Fibroblast of the aortic adventitia (primary cell): ENCODE data around the gene MAP3K5. TPM values are rescaled to one million over a fixed set of nuclear protein-coding genes. Genes with fewer than 3 reads are reported as not detected.

Experiments used
- DNase-seq: peaks from one replicate; pipeline ENCODE4 v3.0.0-alpha.2; 2010; ENCODE audit warnings: low read depth
- H3K4me3 ChIP-seq: 2 replicates; pipeline ENCODE4 v1.5.1; 2011; ENCODE audit warnings: low read depth, mild to moderate bottlenecking, control low read depth, low read length, moderate library complexity
- total RNA-seq: library from RNA; depleted of rRNA; stranded (reverse); fragments of >200 nt; gene quantifications from 2 replicates; pipeline ENCODE4 v1.2.3, GENCODE V29; 2012; ENCODE audit warnings: low replicate concordance
- TF ChIP-seq, protein P1 (sequence below): IDR thresholded peaks from 2 replicates; pipeline ENCODE4 v1.5.1; 2011; ENCODE audit warnings: mild to moderate bottlenecking, low read length, control low read depth, inconsistent platforms; ENCODE audit not compliant: insufficient read depth

MAP3K5 gene
- total RNA-seq, 1 donor, result 15.5 TPM

DNA sequence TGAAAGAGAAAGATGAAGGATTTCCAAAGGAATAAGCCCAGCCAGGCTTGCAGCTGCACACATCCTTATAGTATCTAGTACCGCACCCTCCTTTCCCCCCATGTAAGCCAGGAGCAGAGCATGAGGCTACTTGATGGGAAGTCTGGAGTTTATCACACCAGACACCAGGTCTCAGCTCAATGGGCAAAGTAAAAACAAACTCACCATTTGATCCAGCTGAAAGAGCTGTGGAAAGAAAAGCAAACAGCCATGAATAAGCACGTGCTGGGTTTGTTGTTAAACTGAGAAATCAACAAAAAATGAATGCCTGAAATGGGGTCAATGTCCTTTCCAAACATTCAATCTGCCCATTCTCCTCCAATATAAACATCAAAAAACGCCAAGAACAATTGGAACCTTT lies 191.5 kb downstream of the MAP3K5 start:
- TF ChIP-seq, protein P1, sequence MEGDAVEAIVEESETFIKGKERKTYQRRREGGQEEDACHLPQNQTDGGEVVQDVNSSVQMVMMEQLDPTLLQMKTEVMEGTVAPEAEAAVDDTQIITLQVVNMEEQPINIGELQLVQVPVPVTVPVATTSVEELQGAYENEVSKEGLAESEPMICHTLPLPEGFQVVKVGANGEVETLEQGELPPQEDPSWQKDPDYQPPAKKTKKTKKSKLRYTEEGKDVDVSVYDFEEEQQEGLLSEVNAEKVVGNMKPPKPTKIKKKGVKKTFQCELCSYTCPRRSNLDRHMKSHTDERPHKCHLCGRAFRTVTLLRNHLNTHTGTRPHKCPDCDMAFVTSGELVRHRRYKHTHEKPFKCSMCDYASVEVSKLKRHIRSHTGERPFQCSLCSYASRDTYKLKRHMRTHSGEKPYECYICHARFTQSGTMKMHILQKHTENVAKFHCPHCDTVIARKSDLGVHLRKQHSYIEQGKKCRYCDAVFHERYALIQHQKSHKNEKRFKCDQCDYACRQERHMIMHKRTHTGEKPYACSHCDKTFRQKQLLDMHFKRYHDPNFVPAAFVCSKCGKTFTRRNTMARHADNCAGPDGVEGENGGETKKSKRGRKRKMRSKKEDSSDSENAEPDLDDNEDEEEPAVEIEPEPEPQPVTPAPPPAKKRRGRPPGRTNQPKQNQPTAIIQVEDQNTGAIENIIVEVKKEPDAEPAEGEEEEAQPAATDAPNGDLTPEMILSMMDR, result no peak
- no peak overlapping the region for H3K4me3 ChIP-seq
- peak; percentile 47 for DNase-seq

DNA sequence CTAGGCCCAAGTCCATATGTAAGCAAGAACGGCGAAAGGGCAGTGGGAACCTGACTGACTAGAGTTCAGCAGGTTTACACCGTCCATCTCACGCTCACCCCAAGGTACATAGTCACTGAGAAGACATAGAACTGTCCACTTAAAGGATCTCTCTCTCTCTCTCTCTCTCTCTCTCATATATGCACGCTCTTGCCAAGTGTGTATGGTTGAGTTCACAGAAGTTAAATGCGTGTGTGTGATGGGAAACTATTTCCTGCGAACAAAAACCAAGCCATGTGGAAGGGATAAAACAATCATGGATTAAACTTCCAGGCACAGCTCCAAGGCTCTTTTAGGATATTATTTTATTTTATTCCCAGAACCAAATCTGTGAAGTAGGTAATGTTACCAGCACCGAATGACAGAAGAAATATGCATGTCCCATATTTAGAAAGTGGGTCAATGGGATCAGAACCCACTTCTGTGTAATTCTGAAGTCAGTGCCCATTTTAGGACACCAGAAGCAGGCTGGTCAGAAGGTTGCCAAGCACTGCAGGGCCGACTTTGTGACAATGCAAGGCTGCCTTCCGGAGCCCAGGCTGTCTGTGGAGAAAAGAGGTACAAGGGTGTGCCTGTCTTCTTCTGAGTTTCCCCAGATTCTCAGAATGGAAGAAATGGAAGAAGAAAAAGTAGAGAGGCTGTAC lies 192.8 kb downstream of the MAP3K5 start:
- DNase-seq, result peak; percentile 54
- no peak overlapping the region for H3K4me3 ChIP-seq
- TF ChIP-seq, protein P1, result no peak

DNA sequence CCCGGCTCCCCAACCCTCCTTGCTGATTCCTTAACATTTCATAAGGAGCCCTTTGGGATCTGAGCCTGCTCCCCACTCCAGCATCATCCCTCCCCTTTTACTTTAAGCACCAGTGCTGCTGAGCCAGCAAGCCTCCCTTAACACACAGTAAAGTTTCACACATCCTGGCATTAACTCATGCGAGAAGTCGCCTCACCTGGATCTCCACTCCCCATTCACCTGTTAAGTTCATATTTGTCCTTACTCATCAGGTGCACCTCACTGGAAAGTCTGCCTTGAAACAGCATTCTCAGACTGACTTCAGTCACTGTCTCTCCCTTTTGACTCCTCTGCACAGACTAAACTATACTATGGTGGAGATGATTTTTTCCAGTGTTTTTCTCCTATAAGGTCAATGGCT lies 194.2 kb downstream of the MAP3K5 start:
- no peak overlapping the region for H3K4me3 ChIP-seq
- no peak for DNase-seq
- TF ChIP-seq, protein P1, result no peak

DNA sequence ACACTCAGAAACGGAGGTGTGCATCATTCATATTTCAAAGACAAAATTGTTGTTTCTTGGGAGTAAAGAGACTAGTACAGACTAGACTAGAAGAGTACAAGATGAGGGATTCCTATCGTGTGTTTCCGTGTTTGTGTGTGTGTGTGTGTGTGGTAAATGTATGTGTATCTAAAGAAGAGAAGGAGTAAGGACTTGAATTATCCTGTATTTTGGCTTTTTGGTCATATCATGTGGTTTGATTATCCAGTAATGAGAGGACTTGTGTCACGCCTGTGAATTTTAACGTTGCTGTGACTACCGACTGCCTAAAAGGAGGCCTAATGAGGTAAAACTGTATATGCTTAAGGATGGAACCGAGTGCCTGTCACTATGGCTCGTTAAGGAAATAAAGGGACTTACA lies 197.6 kb downstream of the MAP3K5 start:
- TF ChIP-seq, protein P1, result no peak
- no peak for DNase-seq
- no peak overlapping the region for H3K4me3 ChIP-seq

DNA sequence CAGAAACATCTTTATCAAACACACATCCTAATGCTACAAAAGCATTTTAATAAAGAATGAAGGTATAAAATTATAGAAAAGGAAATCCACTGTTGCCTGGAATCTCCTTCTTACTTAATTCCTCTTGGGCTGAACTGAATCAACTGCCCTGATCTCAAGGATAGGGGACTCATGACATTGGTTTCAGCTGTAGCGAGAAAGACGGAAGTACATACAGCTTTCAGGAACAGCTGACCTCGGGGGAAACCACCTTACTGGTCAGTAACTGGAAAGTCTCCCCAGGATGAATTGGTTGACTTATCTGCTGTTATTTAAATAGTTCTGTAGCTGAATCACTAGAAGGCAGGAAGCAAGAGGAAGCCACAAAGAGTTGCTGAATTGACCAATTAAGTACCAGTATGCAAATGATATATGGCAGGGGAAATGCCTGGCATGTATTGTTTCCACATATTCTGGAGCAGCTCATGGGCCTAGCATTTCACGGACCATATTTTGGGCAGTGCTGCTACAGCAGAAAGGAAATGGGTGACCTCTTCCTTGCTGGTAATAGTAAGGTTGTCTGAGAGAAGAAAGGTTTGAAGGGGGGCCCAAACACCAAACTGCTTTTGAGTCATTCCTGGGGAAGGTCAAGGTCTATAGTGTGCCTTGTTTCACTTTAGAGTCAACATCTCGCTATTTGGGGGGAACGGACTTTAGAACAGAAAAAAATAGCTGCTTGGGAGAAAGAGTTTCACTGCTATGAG lies 198.4 kb downstream of the MAP3K5 start:
- no peak overlapping the region for H3K4me3 ChIP-seq
- TF ChIP-seq, protein P1, result no peak

DNA sequence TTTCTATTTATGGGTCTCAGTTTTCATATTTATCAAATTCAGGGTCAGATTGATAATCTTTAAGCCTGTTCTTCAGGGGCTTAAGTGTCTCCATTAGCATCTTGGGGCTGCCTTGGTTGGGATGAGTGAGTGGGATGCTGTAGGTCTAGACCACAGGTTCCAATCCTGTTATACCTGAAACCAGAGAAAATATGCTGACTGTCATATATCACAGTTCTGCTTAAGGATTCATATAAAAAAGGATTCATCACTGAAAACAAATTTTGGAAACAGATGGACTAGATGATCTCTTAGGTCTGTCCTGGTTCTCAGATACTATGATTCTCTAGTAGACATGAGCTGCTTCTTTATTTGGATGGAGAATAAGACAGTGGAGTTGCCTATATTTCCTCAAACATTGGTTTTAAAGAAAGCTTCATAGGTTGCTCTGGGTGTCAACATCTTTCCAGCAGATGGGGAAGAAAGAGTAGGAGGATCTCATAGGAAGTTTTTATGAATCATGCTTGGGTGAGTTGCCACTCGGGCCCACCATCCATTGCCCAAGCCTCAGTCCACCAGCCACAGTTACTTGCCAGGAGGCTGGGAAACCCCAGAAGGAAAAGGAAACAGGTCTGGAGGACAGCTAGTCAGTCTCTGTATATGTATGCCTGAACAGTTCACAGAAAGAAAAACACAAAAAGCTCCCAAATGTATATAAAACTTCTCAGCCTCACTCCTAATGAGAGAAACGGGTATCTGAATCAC lies 199.2 kb downstream of the MAP3K5 start:
- TF ChIP-seq, protein P1, result no peak
- peak; percentile 65 for DNase-seq

More for the DNA sequence above, 198.4 kb downstream of the MAP3K5 start:
- peak; percentile 98 for DNase-seq

More for the DNA sequence above, 199.2 kb downstream of the MAP3K5 start:
- no peak overlapping the region for H3K4me3 ChIP-seq
